Measurements from ENCODE around the gene IFNA5.

- TF ChIP-seq, protein P1, sequence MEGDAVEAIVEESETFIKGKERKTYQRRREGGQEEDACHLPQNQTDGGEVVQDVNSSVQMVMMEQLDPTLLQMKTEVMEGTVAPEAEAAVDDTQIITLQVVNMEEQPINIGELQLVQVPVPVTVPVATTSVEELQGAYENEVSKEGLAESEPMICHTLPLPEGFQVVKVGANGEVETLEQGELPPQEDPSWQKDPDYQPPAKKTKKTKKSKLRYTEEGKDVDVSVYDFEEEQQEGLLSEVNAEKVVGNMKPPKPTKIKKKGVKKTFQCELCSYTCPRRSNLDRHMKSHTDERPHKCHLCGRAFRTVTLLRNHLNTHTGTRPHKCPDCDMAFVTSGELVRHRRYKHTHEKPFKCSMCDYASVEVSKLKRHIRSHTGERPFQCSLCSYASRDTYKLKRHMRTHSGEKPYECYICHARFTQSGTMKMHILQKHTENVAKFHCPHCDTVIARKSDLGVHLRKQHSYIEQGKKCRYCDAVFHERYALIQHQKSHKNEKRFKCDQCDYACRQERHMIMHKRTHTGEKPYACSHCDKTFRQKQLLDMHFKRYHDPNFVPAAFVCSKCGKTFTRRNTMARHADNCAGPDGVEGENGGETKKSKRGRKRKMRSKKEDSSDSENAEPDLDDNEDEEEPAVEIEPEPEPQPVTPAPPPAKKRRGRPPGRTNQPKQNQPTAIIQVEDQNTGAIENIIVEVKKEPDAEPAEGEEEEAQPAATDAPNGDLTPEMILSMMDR (IDR thresholded peaks at IDR 0.05; ENCODE audit: insufficient read depth, low read length, poor library complexity, severe bottlenecking) = no peak
- TF ChIP-seq EZH2phosphoT487 (conservative IDR thresholded peaks at IDR 0.05; ENCODE audit: low read length) = no peak
These were observed 37.4 kb downstream of the IFNA5 start for GRCh38 chr9:21267485-21268346.

All from SU-DHL-6 (cell line).